Colonic mucosa (tissue), 4 donors: ENCODE results near the gene ARL6IP4. TPM values are rescaled to one million over a fixed set of nuclear protein-coding genes. Genes with fewer than 3 reads are reported as not detected.

Source experiments
- DNase-seq: peaks from one replicate; pipeline ENCODE4 v3.0.0-alpha.2; 2020
- H3K27ac ChIP-seq: fragments of 200-600 bp; one replicate; pipeline ENCODE4 v1.8.0; 2021
- H3K27me3 ChIP-seq: fragments of 200-600 bp; one replicate; pipeline ENCODE4 v1.8.0; 2021
- H3K36me3 ChIP-seq: fragments of 200-600 bp; one replicate; pipeline ENCODE4 v1.8.0; 2021
- H3K4me1 ChIP-seq: fragments of 200-600 bp; one replicate; pipeline ENCODE4 v1.8.0; 2021; ENCODE audit warnings: mild to moderate bottlenecking
- H3K4me3 ChIP-seq: fragments of 200-600 bp; one replicate; pipeline ENCODE4 v1.8.0; 2021
- H3K9ac ChIP-seq, 2 donors: one replicate each; pipeline ENCODE4 v1.7.0; 2013; ENCODE audit warnings: control low read depth in 2 of 2, low read depth in 2 of 2, low read length in 2 of 2
- H3K9me3 ChIP-seq: fragments of 200-600 bp; one replicate; pipeline ENCODE4 v1.8.0; 2021
- CTCF ChIP-seq: fragments of 200-600 bp; IDR thresholded peaks from one replicate; pipeline ENCODE4 v1.8.0; 2022; ENCODE audit warnings: antibody characterized with exemption, mild to moderate bottlenecking
- intact Hi-C: fragments of 100-400 bp; cut with DNase I; formaldehyde crosslinking; loops from one replicate; pipeline ENCODE4 v1.14.1; 2022
- total RNA-seq, 2 donors: library from RNA; stranded (reverse); fragmentation: NEBNext Ultra II Directional in 1 of 2; extraction: Animal tissue kit (Norgen Biotek cat#: 25700) in 1 of 2; gene quantifications; one replicate each; pipeline ENCODE4 v1.2.1, GENCODE V29; 2021
- donor health status: healthy.
- donor health status: DM: no; HTN: no; CAD: no.
- donor health status: DM: no; HTN: no; CAD: no.

Gene ARL6IP4
- total RNA-seq, 2 donors from 2014 or later = 130 to 192 TPM

GRCh38 chr12:122947352-122947792 is 33.1 kb upstream of the ARL6IP4 start:
- intact Hi-C loops = no loop called here

GRCh38 chr12:122948605-122949004 is 31.9 kb upstream of the ARL6IP4 start:
- peaks cover 19% of the 10 kb centered on the region for H3K4me1 ChIP-seq
- no peak overlapping the region for H3K27ac ChIP-seq
- no peak for DNase-seq
- intact Hi-C loops = no loop called here
- no peaks in the 10 kb centered on the region for H3K9me3 ChIP-seq
- no peaks in the 10 kb centered on the region for H3K27me3 ChIP-seq
- no peak overlapping the region for H3K4me3 ChIP-seq
- H3K9ac ChIP-seq = no peak overlapping the region
- no peak for TF ChIP-seq CTCF
- no peaks in the 10 kb centered on the region for H3K36me3 ChIP-seq

More at GRCh38 chr12:122947352-122947792, 33.1 kb upstream of the ARL6IP4 start:
- peak; percentile 70 for DNase-seq
- H3K27ac ChIP-seq = peak overlapping the region; percentile 53
- no peaks in the 10 kb centered on the region for H3K27me3 ChIP-seq
- no peaks in the 10 kb centered on the region for H3K36me3 ChIP-seq
- TF ChIP-seq CTCF = no peak
- no peak overlapping the region for H3K4me3 ChIP-seq
- H3K4me1 ChIP-seq = peaks cover 19% of the 10 kb centered on the region
- peak overlapping the region; percentile 57 to 60 for H3K9ac ChIP-seq
- no peaks in the 10 kb centered on the region for H3K9me3 ChIP-seq

GRCh38 chr12:122949405-122949804 is 31.1 kb upstream of the ARL6IP4 start:
- Histone ChIP-seq H3K27ac (no peak overlapping the region), H3K9ac (no peak overlapping the region), H3K4me3 (no peak overlapping the region), H3K9me3 (no peaks in the 10 kb centered on the region), H3K4me1 (peaks cover 19% of the 10 kb centered on the region), H3K36me3 (no peaks in the 10 kb centered on the region), H3K27me3 (no peaks in the 10 kb centered on the region)
- no peak for DNase-seq
- no peak for TF ChIP-seq CTCF
- intact Hi-C loops = no loop called here

- Histone ChIP-seq H3K36me3 (no peaks in the 10 kb centered on the region), H3K4me3 (no peak overlapping the region), H3K27ac (no peak overlapping the region), H3K27me3 (no peaks in the 10 kb centered on the region), H3K4me1 (peaks cover 15% of the 10 kb centered on the region), H3K9ac (no peak overlapping the region), H3K9me3 (no peaks in the 10 kb centered on the region)
- TF ChIP-seq CTCF = no peak
- intact Hi-C loops = loop anchor here (2.0 kb wide), 1 partner anchor 89 kb away; no protein-coding TSS in a partner anchor
- DNase-seq = no peak
Observed at GRCh38 chr12:122949816-122950675, 30.4 kb upstream of the ARL6IP4 start.

- no peaks in the 10 kb centered on the region for H3K27me3 ChIP-seq
- H3K9me3 ChIP-seq = no peaks in the 10 kb centered on the region
- intact Hi-C loops = loop anchor here (2.0 kb wide), 1 partner anchor 91 kb away; no protein-coding TSS in a partner anchor
- H3K27ac ChIP-seq = peak overlapping the region; percentile 66
- peaks cover 14% of the 10 kb centered on the region for H3K4me1 ChIP-seq
- no peak for TF ChIP-seq CTCF
- peak overlapping the region; percentile 15 to 71 for H3K9ac ChIP-seq
- no peak overlapping the region for H3K4me3 ChIP-seq
- peak; percentile 77 for DNase-seq
- no peaks in the 10 kb centered on the region for H3K36me3 ChIP-seq
Observed at GRCh38 chr12:122951406-122951805, 29.1 kb upstream of the ARL6IP4 start.
